Stomach (tissue), 9 donors: ENCODE results near the gene HBE1. TPM values are rescaled to one million over a fixed set of nuclear protein-coding genes. Genes with fewer than 3 reads are reported as not detected.

Experiments
- DNase-seq, 2 donors: peaks; one replicate each; pipeline versions ENCODE4 v3.0.0 to v3.0.0-alpha.2; 2013 to 2019
- H3K27ac ChIP-seq, 5 donors: fragments of 200-600 bp in 4 of 5; sonication (generic) in 4 of 5; one replicate each; pipeline ENCODE4 v1.5.1; 2013 to 2019; ENCODE audit warnings: mild to moderate bottlenecking in 1 of 5, moderate library complexity in 1 of 5
- H3K27me3 ChIP-seq, 3 donors: fragments of 200-600 bp; sonication (generic); one replicate each; pipeline ENCODE4 v1.5.1; 2017 to 2019; ENCODE audit warnings: mixed run types in 1 of 3
- H3K36me3 ChIP-seq, 4 donors: fragments of 200-600 bp; sonication (generic); 1 replicate in 3 of 4; 2 replicates in 1 of 4; pipeline ENCODE4 v1.5.1; 2016 to 2019
- H3K4me1 ChIP-seq, 4 donors: fragments of 200-600 bp; sonication (generic); one replicate each; pipeline ENCODE4 v1.5.1; 2016 to 2019
- H3K4me3 ChIP-seq, 4 donors: fragments of 200-600 bp; sonication (generic) in 3 of 4; one replicate each; pipeline ENCODE4 v1.5.1; 2016 to 2019; ENCODE audit warnings: mild to moderate bottlenecking in 1 of 4
- H3K9me3 ChIP-seq, 4 donors: fragments of 200-600 bp; sonication (generic); one replicate each; pipeline ENCODE4 v1.5.1; 2016 to 2019
- EP300 ChIP-seq: sonication (generic); formaldehyde crosslinking; IDR thresholded peaks from one replicate; pipeline ENCODE4 v1.6.1; 2017; ENCODE audit warnings: antibody characterized with exemption
- POLR2A ChIP-seq, 4 donors: fragments of 450-650 bp; IDR thresholded peaks; one replicate each; pipeline ENCODE4 v1.6.1; 2016; ENCODE audit warnings: antibody characterized with exemption in 4 of 4, control low read depth in 2 of 4, mild to moderate bottlenecking in 1 of 4, moderate library complexity in 1 of 4
- POLR2AphosphoS5 ChIP-seq, 3 donors: sonication (generic); formaldehyde crosslinking; IDR thresholded peaks; one replicate each; pipeline ENCODE4 v1.6.1; 2016; ENCODE audit warnings: antibody characterized with exemption in 3 of 3
- WGBS, 5 donors: extraction: QIAGEN DNeasy Blood & Tissue Kit in 3 of 5; methylation state at CpG; one replicate each; pipeline versions ENCODE4 v1.1.5 to v1.1.7; 2013 to 2018; 5-methylcytosine and 5-hydroxymethylcytosine counted together
- intact Hi-C: fragments of 100-400 bp; cut with DNase I; formaldehyde crosslinking; loops from one replicate; pipeline ENCODE4 v1.15.1; 2023; ENCODE audit warnings: low total_unique reads
- polyA plus RNA-seq, 3 donors: library from polyadenylated mRNA; stranded (reverse); fragments of 200-250 nt; gene quantifications; one replicate each; pipeline ENCODE4 v1.2.3, GENCODE V29; 2013
- total RNA-seq, 5 donors: library from RNA; depleted of rRNA; stranded (reverse); fragments of >200 nt; gene quantifications; one replicate each; pipeline versions ENCODE4 v1.1.0 to v1.2.3, GENCODE V29; 2014 to 2016
- TF ChIP-seq, protein P1 (sequence below), 7 experiments: fragments of 450-650 bp in 4 of 7; fragments of 200-600 bp in 3 of 7; sonication (generic) in 3 of 7; IDR thresholded peaks; one replicate each; pipeline ENCODE4 v1.5.1; 2016 to 2019; ENCODE audit warnings: antibody characterized with exemption in 7 of 7, control low read depth in 2 of 7, mild to moderate bottlenecking in 1 of 7
- donor health status: healthy with polysubstance abuse.
- donor health status: Bipolar disorder and iron deficiency.
- donor health status: healthy.

The HBE1 gene
- total and polyA plus RNA-seq, 8 donors = 1.3 TPM; not detected in 7

GRCh38 chr11:5275369-5276110, 5.8 kb upstream of the HBE1 start:
- Histone ChIP-seq H3K27ac (no peak overlapping the region), H3K4me1 (no peaks in the 10 kb centered on the region), H3K27me3 (no peaks in the 10 kb centered on the region), H3K36me3 (no peaks in the 10 kb centered on the region), H3K4me3 (no peak overlapping the region), H3K9me3 (no peaks in the 10 kb centered on the region)
- 55 to 71% (median 67%) methylated on average over 6 of the region's 6 CpGs for WGBS, 5 donors
- peak in 1 of 2 donors; percentile 11 for DNase-seq
- intact Hi-C loops = no loop called here
- TF ChIP-seq, protein P1, sequence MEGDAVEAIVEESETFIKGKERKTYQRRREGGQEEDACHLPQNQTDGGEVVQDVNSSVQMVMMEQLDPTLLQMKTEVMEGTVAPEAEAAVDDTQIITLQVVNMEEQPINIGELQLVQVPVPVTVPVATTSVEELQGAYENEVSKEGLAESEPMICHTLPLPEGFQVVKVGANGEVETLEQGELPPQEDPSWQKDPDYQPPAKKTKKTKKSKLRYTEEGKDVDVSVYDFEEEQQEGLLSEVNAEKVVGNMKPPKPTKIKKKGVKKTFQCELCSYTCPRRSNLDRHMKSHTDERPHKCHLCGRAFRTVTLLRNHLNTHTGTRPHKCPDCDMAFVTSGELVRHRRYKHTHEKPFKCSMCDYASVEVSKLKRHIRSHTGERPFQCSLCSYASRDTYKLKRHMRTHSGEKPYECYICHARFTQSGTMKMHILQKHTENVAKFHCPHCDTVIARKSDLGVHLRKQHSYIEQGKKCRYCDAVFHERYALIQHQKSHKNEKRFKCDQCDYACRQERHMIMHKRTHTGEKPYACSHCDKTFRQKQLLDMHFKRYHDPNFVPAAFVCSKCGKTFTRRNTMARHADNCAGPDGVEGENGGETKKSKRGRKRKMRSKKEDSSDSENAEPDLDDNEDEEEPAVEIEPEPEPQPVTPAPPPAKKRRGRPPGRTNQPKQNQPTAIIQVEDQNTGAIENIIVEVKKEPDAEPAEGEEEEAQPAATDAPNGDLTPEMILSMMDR (IDR thresholded peaks at IDR 0.05) = no peak
- TF ChIP-seq POLR2AphosphoS5 (IDR thresholded peaks at IDR 0.05) = no peak
- no peak for TF ChIP-seq POLR2A (IDR thresholded peaks at IDR 0.05)
- TF ChIP-seq EP300 = no peak

DNA sequence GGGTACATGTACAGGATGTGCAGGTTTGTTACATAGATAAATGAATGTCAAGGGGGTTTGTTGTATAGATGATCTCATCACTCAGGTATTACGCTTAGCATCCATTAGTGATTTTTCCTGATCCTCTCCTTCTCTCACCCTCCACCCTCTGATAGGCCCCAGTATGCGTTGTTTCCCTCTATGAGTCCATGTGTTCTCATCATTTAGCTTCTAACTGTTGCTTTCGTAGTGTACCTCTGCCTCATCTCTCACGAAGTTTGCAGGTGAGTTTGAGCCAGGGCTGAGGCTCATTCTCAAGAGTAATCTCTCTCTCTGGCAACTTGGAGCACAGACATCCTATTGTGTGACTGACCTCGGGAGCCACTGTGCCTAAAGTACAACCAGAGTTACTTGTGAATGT, 4.7 kb upstream of the HBE1 start:
- DNase-seq = no peak
- no peaks in the 10 kb centered on the region for H3K4me1 ChIP-seq
- intact Hi-C loops = no loop called here
- TF ChIP-seq, protein P1 (IDR thresholded peaks at IDR 0.05) = no peak
- no peak for TF ChIP-seq POLR2A (IDR thresholded peaks at IDR 0.05)
- TF ChIP-seq POLR2AphosphoS5 (IDR thresholded peaks at IDR 0.05) = no peak
- no peak for TF ChIP-seq EP300
- H3K4me3 ChIP-seq = no peak overlapping the region
- H3K9me3 ChIP-seq = no peaks in the 10 kb centered on the region
- no peak overlapping the region for H3K27ac ChIP-seq
- no peaks in the 10 kb centered on the region for H3K36me3 ChIP-seq
- H3K27me3 ChIP-seq = no peaks in the 10 kb centered on the region
- 67 to 76% (median 70%) methylated on average over 5 of the region's 5 CpGs for WGBS, 5 donors

- TF ChIP-seq, protein P1 (IDR thresholded peaks at IDR 0.05) = no peak
- TF ChIP-seq POLR2A (IDR thresholded peaks at IDR 0.05) (no peak), POLR2AphosphoS5 (IDR thresholded peaks at IDR 0.05) (no peak), EP300 (no peak)
- Histone ChIP-seq H3K4me3 (no peak overlapping the region), H3K27me3 (no peaks in the 10 kb centered on the region), H3K27ac (no peak overlapping the region), H3K9me3 (no peaks in the 10 kb centered on the region), H3K4me1 (no peaks in the 10 kb centered on the region), H3K36me3 (no peaks in the 10 kb centered on the region)
- WGBS, 5 donors = 67 to 77% (median 68%) methylated on average over 4 of the region's 4 CpGs
- no peak for DNase-seq
- intact Hi-C loops = no loop called here
These were observed 2.8 kb upstream of the HBE1 start for GRCh38 chr11:5272395-5273017.

DNA sequence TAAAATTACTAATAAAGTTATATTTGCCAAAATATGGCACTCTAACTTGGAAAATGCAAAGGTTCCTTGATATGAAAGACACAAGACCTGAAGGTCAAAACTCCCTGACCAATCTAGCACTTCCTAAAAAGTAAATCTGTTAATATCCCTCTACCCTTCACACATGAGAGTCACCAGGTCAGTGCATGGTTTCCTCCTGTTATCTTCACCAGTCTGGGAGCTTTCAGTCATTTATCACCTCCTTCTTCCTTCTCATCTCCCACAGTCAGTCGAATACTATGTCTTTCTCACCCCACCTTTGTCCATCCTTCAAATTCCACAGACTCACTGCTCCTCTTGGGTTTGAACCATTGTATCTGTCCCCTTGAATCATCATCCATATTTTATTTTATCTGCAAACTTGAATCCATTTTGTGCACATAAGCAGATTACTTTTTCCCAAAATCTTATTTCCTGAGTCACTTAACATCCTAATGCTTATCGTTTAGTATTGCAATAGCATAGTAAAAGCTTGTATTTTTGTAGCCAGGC, 2.6 kb downstream of the HBE1 start:
- Histone ChIP-seq H3K9me3 (peaks cover 0 to 10% (median 2%) of the 10 kb centered on the region in 4 donors), H3K4me1 (no peaks in the 10 kb centered on the region), H3K27ac (no peak overlapping the region), H3K4me3 (no peak overlapping the region), H3K27me3 (no peaks in the 10 kb centered on the region), H3K36me3 (no peaks in the 10 kb centered on the region)
- WGBS, 5 donors = 74 to 87% (median 84%) methylated on average over 2 of the region's 2 CpGs
- intact Hi-C loops = no loop called here
- TF ChIP-seq POLR2AphosphoS5 (IDR thresholded peaks at IDR 0.05) (no peak), EP300 (no peak), POLR2A (IDR thresholded peaks at IDR 0.05) (no peak)
- TF ChIP-seq, protein P1 (IDR thresholded peaks at IDR 0.05) = no peak
- DNase-seq = no peak
